ENCODE measurements around the gene PANK1.

- TF ChIP-seq CTCF (tag by site-specific recombination; IDR thresholded peaks at IDR 0.05) (no peak), PRDM10 (tag by site-specific recombination; IDR thresholded peaks at IDR 0.05) (no peak), KLF10 (tag by site-specific recombination; IDR thresholded peaks at IDR 0.05) (no peak), ZNF558 (tag by site-specific recombination; IDR thresholded peaks at IDR 0.05) (no peak), ZNF596 (tag by site-specific recombination; IDR thresholded peaks at IDR 0.05) (no peak), ZNF18 (tag by site-specific recombination; IDR thresholded peaks at IDR 0.05) (no peak)
- TF ChIP-seq, protein P1, sequence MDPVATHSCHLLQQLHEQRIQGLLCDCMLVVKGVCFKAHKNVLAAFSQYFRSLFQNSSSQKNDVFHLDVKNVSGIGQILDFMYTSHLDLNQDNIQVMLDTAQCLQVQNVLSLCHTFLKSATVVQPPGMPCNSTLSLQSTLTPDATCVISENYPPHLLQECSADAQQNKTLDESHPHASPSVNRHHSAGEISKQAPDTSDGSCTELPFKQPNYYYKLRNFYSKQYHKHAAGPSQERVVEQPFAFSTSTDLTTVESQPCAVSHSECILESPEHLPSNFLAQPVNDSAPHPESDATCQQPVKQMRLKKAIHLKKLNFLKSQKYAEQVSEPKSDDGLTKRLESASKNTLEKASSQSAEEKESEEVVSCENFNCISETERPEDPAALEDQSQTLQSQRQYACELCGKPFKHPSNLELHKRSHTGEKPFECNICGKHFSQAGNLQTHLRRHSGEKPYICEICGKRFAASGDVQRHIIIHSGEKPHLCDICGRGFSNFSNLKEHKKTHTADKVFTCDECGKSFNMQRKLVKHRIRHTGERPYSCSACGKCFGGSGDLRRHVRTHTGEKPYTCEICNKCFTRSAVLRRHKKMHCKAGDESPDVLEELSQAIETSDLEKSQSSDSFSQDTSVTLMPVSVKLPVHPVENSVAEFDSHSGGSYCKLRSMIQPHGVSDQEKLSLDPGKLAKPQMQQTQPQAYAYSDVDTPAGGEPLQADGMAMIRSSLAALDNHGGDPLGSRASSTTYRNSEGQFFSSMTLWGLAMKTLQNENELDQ (tag by site-specific recombination; IDR thresholded peaks at IDR 0.05; ENCODE audit: low read depth) = no peak
- TF ChIP-seq, protein P2, sequence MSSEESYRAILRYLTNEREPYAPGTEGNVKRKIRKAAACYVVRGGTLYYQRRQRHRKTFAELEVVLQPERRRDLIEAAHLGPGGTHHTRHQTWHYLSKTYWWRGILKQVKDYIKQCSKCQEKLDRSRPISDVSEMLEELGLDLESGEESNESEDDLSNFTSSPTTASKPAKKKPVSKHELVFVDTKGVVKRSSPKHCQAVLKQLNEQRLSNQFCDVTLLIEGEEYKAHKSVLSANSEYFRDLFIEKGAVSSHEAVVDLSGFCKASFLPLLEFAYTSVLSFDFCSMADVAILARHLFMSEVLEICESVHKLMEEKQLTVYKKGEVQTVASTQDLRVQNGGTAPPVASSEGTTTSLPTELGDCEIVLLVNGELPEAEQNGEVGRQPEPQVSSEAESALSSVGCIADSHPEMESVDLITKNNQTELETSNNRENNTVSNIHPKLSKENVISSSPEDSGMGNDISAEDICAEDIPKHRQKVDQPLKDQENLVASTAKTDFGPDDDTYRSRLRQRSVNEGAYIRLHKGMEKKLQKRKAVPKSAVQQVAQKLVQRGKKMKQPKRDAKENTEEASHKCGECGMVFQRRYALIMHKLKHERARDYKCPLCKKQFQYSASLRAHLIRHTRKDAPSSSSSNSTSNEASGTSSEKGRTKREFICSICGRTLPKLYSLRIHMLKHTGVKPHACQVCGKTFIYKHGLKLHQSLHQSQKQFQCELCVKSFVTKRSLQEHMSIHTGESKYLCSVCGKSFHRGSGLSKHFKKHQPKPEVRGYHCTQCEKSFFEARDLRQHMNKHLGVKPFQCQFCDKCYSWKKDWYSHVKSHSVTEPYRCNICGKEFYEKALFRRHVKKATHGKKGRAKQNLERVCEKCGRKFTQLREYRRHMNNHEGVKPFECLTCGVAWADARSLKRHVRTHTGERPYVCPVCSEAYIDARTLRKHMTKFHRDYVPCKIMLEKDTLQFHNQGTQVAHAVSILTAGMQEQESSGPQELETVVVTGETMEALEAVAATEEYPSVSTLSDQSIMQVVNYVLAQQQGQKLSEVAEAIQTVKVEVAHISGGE (tag by site-specific recombination; conservative IDR thresholded peaks at IDR 0.05; ENCODE audit: low read depth) = no peak
- TF ChIP-seq, protein P3, sequence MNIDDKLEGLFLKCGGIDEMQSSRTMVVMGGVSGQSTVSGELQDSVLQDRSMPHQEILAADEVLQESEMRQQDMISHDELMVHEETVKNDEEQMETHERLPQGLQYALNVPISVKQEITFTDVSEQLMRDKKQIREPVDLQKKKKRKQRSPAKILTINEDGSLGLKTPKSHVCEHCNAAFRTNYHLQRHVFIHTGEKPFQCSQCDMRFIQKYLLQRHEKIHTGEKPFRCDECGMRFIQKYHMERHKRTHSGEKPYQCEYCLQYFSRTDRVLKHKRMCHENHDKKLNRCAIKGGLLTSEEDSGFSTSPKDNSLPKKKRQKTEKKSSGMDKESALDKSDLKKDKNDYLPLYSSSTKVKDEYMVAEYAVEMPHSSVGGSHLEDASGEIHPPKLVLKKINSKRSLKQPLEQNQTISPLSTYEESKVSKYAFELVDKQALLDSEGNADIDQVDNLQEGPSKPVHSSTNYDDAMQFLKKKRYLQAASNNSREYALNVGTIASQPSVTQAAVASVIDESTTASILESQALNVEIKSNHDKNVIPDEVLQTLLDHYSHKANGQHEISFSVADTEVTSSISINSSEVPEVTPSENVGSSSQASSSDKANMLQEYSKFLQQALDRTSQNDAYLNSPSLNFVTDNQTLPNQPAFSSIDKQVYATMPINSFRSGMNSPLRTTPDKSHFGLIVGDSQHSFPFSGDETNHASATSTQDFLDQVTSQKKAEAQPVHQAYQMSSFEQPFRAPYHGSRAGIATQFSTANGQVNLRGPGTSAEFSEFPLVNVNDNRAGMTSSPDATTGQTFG (tag by site-specific recombination; IDR thresholded peaks at IDR 0.05; ENCODE audit: borderline replicate concordance) = no peak
- TF ChIP-seq, protein P4, sequence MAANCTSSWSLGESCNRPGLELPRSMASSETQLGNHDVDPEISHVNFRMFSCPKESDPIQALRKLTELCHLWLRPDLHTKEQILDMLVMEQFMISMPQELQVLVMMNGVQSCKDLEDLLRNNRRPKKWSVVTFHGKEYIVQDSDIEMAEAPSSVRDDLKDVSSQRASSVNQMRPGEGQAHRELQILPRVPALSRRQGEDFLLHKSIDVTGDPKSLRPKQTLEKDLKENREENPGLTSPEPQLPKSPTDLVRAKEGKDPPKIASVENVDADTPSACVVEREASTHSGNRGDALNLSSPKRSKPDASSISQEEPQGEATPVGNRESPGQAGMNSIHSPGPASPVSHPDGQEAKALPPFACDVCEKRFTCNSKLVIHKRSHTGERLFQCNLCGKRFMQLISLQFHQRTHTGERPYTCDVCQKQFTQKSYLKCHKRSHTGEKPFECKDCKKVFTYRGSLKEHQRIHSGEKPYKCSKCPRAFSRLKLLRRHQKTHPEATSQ (tag by site-specific recombination; IDR thresholded peaks at IDR 0.05) = no peak
Measured at GRCh38 chr10:89615824-89616223, 29.2 kb downstream of the PANK1 start.

All from HEK293 (cell line).